GM12892 (cell line): ENCODE data around the gene STPG3.

Experiments used
- POLR2A ChIP-seq: IDR thresholded peaks from 2 replicates; pipeline ENCODE4 v1.6.1; 2011; ENCODE audit warnings: low read depth, low read length, control low read depth
- POLR2AphosphoS5 ChIP-seq: IDR thresholded peaks from 2 replicates; pipeline ENCODE4 v1.6.1; 2011; ENCODE audit warnings: low read depth, low read length, control low read depth

- TF ChIP-seq POLR2A (no peak), POLR2AphosphoS5 (no peak)
These were observed 20.2 kb upstream of the STPG3 start, which contains the start of gene SLC34A3 for GRCh38 chr9:137230705-137231371.
